Suprapubic skin (tissue), 3 donors: ENCODE measurements around the gene CTSH.

Experiments
- CTCF ChIP-seq, 2 donors: fragments of 200-600 bp in 1 of 2; fragments of 450-650 bp in 1 of 2; sonication (generic) in 1 of 2; IDR thresholded peaks; one replicate each; pipeline ENCODE4 v1.5.1; 2016 to 2019; ENCODE audit warnings: antibody characterized with exemption in 2 of 2, mild to moderate bottlenecking in 1 of 2, moderate library complexity in 1 of 2
- EP300 ChIP-seq: sonication (generic); formaldehyde crosslinking; IDR thresholded peaks from one replicate; pipeline ENCODE4 v1.6.1; 2017; ENCODE audit warnings: antibody characterized with exemption

DNA sequence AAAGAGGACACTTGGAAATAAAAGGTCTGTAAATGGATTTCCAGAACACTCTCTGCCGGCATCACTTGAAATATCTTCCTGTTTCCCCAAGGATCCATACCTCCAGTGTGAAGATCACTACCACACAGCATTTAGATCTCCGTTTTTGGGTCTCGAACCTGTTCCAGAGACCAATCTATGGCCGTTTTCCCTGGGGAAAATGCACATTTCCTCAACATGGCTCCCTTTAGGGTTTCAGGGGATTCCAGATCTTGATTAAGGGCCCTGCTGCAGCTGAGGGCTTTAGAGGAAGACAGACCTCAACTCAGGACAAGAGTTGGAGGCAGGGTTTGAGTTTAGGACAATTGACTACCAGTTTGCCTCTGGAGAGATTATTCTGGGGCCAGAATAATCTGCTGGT is 2.1 kb downstream of the CTSH start:
- TF ChIP-seq CTCF (IDR thresholded peaks at IDR 0.05) (no peak), EP300 (no peak)
